RPMI8226 (cell line): ENCODE results near the gene ZNF335.
A peak's percentile ranks its signal among the peaks of the same experiment; 100 is the strongest.

ENCODE experiments used
- DNase-seq: peaks from one replicate; pipeline ENCODE4 v3.0.0-alpha.2; 2015

ZNF335 gene

DNA sequence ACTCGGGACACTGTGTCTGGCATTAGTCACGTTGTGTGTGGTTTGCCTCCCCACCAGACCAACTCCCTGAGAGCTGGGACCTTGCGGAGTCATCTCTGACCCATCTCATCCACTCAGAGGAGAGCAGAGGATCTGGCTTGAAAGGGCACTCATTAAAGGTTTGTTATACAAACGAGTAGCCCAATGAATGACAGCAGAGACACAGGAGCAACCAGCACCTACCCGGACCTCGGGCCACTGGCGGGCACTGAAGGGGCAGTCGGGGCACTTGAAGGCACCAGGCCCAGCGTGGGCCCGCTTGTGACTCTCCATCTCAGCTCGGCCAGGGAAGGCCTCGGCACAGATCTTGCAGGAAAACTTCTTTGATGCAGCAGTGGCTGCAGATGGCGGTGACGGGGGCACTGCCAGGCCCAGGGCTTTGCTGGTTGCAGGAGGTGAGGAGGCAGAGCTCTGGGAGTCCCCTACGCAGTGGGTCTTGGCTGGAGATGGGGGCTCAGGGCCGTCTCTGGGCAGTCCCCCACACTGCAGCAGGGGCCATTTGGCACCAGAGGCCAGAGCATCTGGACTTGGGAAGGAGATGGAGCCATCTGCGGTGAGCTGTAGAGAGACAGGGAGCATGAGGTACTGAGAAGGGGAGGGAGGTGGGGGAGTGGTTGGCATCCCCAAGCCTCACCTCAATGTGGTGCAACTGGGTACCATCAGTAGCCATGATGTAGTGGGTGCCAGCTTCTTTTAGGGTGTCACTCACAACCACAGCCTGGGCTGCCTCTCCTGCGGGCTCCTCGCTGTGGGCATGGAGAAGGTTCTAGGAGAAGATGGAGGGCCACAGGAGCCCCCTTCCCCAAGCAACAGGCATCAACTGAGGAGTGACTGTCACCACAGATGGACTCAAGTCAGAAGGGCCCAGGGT lies 19.8 kb downstream of the ZNF335 start:
- DNase-seq = no peak

GRCh38 chr20:45950330-45950646 lies 21.7 kb downstream of the ZNF335 start:
- no peak for DNase-seq

- no peak for DNase-seq
These were observed 22.3 kb downstream of the ZNF335 start for GRCh38 chr20:45949542-45950329.

DNA sequence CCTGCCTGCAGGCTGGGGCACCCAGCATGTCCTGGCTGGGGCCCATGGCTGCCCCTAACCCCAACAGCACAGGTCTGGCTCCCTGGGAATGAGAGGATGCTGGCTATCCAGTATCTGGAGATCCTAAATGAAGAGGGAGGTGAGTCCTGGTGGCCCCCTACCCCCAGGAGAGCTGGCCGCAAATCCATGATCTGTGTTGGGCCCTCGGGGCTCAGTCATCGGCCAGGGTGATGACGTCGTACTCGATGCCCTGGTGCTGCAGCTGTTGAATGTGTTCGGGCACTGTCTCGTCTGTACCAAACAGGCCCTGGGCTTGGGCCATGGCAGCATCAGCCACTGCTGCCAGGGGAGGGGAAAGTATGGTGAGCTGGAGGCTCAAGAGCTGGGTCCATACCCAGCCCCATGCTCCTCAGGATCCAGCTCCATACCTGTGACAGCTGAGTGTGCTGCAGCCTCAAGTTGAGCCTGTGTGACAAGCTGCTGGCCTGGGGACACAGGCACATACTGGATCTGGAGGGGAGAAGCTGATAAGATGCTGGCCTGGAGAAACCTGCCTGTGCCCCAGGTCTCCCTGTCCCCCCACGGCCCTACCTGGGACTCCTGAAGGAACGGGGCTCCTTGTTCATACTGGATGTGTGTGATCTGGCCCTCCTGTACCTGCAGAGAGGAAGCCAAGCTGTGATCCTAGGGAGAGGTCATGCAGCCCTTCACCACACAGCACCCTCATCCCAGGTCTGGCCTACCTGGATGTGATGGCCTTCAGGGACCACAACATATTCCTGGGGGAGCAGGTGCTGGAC lies 23.1 kb downstream of the ZNF335 start:
- DNase-seq = no peak

DNA sequence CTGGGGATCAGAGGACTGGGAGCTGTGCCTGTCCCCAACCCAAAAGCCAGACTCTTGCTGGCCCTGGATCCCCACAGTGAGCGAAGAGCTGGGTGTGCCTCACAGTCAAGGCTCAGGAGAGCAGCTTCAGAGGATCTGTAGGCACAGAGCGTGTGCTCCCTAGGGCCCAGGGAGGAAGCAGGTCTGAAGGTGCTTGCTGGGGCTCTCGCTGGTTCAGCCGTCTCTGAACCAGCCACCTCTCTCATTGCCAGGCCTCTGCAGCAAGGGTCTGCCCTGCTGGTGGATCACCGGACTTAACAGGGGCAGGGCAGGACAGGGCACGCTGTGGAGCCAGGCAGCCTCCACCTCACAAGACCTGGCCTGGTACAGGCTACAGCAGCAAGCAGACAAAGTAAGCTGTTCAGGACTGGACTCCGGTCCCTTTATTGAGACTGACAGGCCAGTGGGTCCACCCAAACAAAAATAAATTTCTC lies 23.7 kb downstream of the ZNF335 start:
- no peak for DNase-seq

- no peak for DNase-seq
These were observed 24.7 kb downstream of the ZNF335 start for GRCh38 chr20:45947110-45947866.

DNA sequence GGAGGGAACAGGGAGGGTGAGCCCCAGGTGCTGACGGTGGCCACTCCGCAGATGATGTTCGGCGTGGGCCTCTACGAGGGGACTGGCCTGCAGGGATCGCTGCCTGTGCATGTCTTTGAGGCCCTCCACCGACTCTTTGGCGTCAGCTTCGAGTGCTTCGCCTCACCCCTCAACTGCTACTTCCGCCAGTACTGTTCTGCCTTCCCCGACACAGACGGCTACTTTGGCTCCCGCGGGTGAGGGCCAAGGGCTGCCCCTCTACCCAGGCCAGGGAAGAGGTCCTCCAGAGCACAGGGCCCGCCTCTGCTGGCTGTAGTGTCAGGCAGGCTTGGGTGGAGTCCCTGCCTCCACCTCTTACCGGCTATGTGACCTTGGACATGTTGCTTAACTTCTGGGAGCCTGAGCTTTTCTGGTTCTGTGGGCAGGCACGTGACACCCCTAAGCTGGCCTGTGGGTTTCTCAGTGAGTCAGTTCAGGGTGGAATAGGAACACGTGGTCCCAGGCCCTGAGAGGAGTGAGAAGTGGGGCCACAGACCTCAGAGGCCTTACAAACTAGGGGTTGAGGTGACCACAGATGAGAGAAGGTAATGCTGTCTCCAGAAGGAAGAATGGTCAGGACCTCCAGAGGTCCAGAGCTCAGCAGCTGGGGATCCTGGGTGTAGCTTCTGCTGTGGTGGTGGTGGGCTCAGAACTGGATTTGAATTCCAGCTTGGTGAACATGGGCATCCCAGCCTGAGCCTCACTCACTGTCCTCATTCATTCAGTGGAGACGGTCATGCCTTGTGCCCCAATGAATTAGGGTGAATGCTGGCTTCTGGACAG lies 25.6 kb downstream of the ZNF335 start:
- no peak for DNase-seq

DNA sequence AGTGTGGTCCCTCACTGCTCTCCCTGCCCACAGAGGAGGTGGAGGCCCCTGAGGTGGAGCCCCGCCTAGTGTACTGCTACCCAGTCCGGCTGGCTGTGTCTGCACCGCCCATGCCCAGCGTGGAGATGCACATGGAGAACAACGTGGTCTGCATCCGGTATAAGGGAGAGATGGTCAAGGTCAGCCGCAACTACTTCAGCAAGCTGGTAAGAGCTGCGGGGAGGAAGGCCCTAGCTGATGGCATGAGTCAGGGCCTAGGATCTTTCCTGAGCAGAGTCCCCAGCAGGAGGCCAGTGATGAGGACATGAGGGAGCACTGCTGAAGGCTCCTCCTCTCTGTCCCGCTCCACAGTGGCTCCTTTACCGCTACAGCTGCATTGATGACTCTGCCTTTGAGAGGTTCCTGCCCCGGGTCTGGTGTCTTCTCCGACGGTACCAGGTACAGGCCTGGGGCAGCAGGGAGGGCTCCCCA lies 26.3 kb downstream of the ZNF335 start:
- no peak for DNase-seq

GRCh38 chr20:45944965-45945677 lies 26.9 kb downstream of the ZNF335 start:
- DNase-seq = no peak

GRCh38 chr20:45944151-45944964 lies 27.6 kb downstream of the ZNF335 start:
- DNase-seq = no peak

DNA sequence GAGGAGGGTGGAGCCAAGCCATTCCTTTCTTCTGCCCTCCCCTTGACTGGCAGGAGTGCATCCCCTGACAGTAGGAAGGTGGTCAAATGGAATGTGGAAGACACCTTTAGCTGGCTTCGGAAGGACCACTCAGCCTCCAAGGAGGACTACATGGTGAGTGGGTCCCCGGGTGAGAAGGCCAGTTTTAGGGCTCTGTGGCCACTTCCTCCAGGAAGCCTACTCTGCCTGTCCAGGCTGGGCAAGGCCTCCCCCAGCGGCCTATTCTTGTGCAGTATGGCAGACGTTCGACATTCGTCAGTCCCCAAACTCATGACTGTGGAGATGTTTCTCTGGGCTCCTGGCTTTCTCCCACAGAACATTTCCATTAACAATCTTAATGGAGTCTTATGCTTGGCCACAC lies 28.4 kb downstream of the ZNF335 start:
- no peak for DNase-seq

- no peak for DNase-seq
These were observed 31.5 kb downstream of the ZNF335 start for GRCh38 chr20:45940469-45940868.

- DNase-seq = no peak
These were observed 31.9 kb downstream of the ZNF335 start for GRCh38 chr20:45940053-45940452.

- DNase-seq = no peak
These were observed 33.1 kb downstream of the ZNF335 start for GRCh38 chr20:45938727-45939438.

DNA sequence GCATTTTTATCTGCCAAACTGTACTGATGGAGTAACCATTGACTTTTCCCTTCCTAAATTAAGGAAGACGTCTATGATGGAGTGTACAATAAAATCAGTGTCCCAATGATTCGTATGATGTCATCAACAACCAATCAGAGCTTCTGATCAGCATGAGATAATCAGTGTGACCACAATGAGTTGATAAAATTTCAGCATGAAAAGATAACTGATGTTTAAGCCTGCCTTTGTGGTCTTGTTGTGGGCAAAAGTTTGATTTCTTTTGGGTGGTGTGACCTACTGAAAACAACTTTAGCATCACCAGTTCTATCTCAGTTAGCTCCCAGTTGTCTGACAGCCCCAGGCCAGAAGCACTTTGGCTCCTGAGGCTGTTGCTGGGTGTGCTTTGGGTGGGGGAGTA lies 34.2 kb downstream of the ZNF335 start:
- DNase-seq = no peak

DNA sequence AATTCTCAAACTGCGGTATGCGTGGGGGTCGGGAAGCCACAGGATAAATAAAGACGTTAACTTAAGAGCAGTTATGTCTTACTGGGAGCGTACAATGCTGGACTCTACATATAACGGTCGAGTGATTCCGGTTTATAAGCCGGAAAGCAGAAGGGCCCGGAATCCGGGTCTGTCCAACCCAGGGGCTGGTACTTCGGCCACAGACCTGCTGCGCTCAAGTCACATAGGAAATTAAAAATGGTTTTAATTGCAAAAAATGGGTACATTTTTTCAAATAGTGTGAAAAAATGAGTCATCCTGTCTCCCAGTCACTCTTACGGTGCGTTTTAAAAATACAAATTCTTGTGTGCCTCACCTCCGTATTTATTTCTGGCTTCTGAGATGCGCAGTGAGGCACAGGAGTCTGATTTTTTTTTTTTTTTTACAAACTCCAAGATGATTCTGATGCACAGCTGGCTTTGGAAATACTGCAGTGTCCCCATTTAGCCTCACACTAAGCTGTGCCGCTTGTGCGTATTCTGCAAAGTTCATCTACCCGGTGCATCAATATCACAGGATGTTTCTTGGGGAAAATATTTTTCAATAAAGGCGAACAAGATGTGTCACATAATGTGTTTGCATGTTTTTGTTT lies 36.5 kb downstream of the ZNF335 start:
- DNase-seq = peak; percentile 17

DNA sequence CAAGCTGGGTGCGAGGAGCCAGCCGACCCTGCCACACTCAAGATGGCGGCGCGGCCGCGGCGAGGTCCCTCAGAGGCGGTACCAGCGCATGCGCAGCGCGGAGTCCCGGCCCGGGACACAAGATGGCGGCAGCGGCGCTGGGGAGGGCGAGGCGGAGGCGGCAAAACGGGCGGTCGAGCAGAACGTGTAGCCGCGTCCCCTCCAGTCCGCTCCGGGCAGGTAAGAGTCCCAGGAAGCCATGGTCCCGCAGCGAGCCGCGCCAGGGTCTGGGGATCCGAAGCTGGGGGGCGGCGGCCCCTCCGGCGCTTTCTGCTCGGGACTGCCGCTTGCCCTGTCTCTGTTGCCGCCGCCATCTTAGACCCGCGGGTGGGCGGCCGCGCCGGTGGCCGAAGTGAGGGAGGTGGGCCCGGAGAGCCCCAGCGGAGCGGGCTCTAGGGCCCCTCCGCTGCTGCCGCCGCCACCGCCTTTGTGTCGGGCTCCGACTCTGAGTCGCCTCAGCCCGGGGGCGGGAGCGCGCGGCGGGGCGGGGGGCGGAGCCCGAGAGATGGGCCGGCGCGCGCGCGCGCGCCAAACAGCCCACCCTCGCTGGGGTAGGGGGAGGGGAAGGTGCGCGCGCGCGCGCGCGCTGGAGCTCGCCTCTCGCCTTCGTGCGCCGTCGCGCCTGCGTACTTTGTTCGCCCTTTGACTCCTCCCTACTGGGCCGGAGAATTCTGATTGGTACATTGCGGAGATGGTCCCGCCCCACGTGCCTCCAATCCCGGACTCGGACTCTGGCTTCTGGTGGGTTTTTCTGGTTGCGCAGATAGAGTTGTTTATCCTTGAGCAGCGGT lies 37.2 kb downstream of the ZNF335 start, which contains the start of gene PCIF1:
Gene PCIF1, plus strand, starts transcription at position 98 of the 830 bp plus-strand sequence. CDS start 4,317 bp downstream, outside the sequence.
- DNase-seq = peak; percentile 98
